Measurements from ENCODE around the gene LAPTM5. TPM values are rescaled to one million over a fixed set of nuclear protein-coding genes. Genes with fewer than 3 reads are reported as not detected.

LAPTM5 gene
- total and polyA plus RNA-seq, 10 of the 15 experiments (the other 5 are each of a cell fraction or from before 2014, with no cell fraction given), result 24.1 to 1,034 (median 687) TPM

DNA sequence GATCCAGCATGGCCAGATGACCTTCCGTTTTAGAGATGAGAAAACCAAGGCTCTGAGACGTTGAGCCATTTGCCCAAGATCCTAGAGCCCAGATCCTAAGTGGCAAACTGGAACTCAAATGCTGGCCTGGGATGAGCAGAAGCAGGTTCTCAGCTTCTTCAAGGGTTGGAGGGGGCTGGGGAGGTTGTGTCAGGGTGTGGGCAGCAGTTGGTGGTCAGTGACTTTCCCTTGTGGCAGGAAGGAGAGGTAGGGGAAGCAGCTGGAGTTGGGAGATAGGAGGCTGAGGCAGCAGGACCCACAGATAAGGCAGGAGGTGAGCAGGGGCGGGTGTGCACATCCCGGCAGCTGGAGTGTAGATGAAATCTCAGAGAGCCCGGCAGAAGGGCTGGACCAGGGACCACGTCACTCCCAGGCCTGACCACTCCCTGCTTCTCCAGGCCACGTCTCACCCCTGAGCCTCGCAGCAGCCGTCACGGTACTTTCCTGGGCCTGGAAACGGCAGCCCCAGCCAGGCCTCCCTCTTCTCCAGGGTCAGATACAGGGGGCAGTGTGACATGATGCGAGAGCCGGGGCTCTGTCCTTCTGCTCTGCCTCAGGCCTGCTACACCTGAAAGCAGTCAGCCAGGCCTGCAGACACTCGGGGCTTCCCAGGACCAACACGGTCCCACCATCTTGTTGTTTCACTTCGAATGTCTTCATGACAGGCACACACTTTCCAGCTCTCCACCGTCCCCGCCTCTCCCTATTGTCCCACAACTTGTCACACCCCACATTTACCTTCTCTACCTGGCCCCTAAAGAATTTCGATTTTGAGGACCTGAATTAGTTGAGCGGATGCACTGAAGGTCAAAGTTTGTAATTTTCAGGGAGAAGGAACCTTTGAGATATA lies 11.5 kb upstream of the LAPTM5 start (continued):
- TF ChIP-seq, protein P1, sequence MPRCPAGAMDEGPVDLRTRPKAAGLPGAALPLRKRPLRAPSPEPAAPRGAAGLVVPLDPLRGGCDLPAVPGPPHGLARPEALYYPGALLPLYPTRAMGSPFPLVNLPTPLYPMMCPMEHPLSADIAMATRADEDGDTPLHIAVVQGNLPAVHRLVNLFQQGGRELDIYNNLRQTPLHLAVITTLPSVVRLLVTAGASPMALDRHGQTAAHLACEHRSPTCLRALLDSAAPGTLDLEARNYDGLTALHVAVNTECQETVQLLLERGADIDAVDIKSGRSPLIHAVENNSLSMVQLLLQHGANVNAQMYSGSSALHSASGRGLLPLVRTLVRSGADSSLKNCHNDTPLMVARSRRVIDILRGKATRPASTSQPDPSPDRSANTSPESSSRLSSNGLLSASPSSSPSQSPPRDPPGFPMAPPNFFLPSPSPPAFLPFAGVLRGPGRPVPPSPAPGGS (IDR thresholded peaks at IDR 0.05; ENCODE audit: borderline replicate concordance, insufficient read depth, low read depth, low read length, poor library complexity, severe bottlenecking), result no peak
- TF ChIP-seq TCF12 (IDR thresholded peaks at IDR 0.05; ENCODE audit: low read depth, low read length) (0 out of 2 replicates have a peak, but pooled peaks have one; percentile 12), ZNF274 (IDR thresholded peaks at IDR 0.05; ENCODE audit: insufficient read depth, insufficient read length) (no peak), IKZF1 (conservative IDR thresholded peaks at IDR 0.05) (0 out of 2 replicates have a peak, but pooled peaks have one; percentile 28), TBL1XR1 (IDR thresholded peaks at IDR 0.05; ENCODE audit: low read depth, low read length) (no peak)
- TF ChIP-seq, protein P2, sequence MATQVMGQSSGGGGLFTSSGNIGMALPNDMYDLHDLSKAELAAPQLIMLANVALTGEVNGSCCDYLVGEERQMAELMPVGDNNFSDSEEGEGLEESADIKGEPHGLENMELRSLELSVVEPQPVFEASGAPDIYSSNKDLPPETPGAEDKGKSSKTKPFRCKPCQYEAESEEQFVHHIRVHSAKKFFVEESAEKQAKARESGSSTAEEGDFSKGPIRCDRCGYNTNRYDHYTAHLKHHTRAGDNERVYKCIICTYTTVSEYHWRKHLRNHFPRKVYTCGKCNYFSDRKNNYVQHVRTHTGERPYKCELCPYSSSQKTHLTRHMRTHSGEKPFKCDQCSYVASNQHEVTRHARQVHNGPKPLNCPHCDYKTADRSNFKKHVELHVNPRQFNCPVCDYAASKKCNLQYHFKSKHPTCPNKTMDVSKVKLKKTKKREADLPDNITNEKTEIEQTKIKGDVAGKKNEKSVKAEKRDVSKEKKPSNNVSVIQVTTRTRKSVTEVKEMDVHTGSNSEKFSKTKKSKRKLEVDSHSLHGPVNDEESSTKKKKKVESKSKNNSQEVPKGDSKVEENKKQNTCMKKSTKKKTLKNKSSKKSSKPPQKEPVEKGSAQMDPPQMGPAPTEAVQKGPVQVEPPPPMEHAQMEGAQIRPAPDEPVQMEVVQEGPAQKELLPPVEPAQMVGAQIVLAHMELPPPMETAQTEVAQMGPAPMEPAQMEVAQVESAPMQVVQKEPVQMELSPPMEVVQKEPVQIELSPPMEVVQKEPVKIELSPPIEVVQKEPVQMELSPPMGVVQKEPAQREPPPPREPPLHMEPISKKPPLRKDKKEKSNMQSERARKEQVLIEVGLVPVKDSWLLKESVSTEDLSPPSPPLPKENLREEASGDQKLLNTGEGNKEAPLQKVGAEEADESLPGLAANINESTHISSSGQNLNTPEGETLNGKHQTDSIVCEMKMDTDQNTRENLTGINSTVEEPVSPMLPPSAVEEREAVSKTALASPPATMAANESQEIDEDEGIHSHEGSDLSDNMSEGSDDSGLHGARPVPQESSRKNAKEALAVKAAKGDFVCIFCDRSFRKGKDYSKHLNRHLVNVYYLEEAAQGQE (IDR thresholded peaks at IDR 0.05; ENCODE audit: low read depth, low read length), result no peak

Measured in GM12878 (cell line).